Natural killer cell (primary cell): ENCODE measurements around the gene PTN. TPM values are rescaled to one million over a fixed set of nuclear protein-coding genes. Genes with fewer than 3 reads are reported as not detected.

Source experiments
- ATAC-seq, 3 donors: fragments of 150-1000 bp in 2 of 3; fragments of 200-7000 bp in 1 of 3; cut with Tn5 transposase; 1 replicate in 1 of 3; 2 replicates in 2 of 3; pipeline ENCODE4 v1.10.0; 2021; ENCODE audit warnings: mild to moderate bottlenecking in 2 of 3, moderate library complexity in 2 of 3
- DNase-seq, 2 donors: peaks; one replicate each; pipeline versions ENCODE4 v3.0.0 to v3.0.0-alpha.2; 2013 to 2021; ENCODE audit warnings: mixed read lengths in 1 of 2
- H3K27ac ChIP-seq: one replicate; pipeline ENCODE4 v1.5.1; 2013; ENCODE audit warnings: mild to moderate bottlenecking, low read length
- H3K27me3 ChIP-seq: one replicate; pipeline ENCODE4 v1.6.1; 2013; ENCODE audit warnings: low read length; ENCODE audit not compliant: control insufficient read depth, insufficient read depth
- H3K36me3 ChIP-seq: one replicate; pipeline ENCODE4 v1.6.1; 2013; ENCODE audit warnings: low read length; ENCODE audit not compliant: control insufficient read depth, insufficient read depth
- H3K4me1 ChIP-seq: one replicate; pipeline ENCODE4 v1.6.1; 2013; ENCODE audit warnings: low read length; ENCODE audit not compliant: control insufficient read depth, insufficient read depth
- H3K4me3 ChIP-seq: one replicate; pipeline ENCODE4 v1.5.1; 2013; ENCODE audit warnings: low read length
- H3K9me3 ChIP-seq: one replicate; pipeline ENCODE4 v1.6.1; 2013; ENCODE audit warnings: low read length; ENCODE audit not compliant: control insufficient read depth, insufficient read depth
- H3K27ac Mint-ChIP-seq, 2 donors: one replicate each; pipeline ENCODE4 v1.8.0; 2022; ENCODE audit warnings: mild to moderate bottlenecking in 2 of 2, mixed read lengths in 2 of 2, moderate library complexity in 1 of 2
- H3K27me3 Mint-ChIP-seq, 2 donors: one replicate each; pipeline ENCODE4 v1.8.0; 2022; ENCODE audit warnings: low read depth in 2 of 2, mixed read lengths in 2 of 2
- H3K36me3 Mint-ChIP-seq: one replicate; pipeline ENCODE4 v1.8.0; 2022; ENCODE audit warnings: mixed read lengths
- H3K4me1 Mint-ChIP-seq, 2 donors: one replicate each; pipeline ENCODE4 v1.8.0; 2022; ENCODE audit warnings: mixed read lengths in 2 of 2
- H3K4me3 Mint-ChIP-seq: one replicate; pipeline ENCODE4 v1.8.0; 2022; ENCODE audit warnings: mild to moderate bottlenecking, moderate library complexity, mixed read lengths
- H3K9me3 Mint-ChIP-seq, 2 donors: one replicate each; pipeline ENCODE4 v1.8.0; 2022; ENCODE audit warnings: mixed read lengths in 2 of 2
- WGBS: methylation state at CpG from one replicate; pipeline ENCODE4 v1.1.7; 2013; ENCODE audit warnings: missing lambda C conversion rate; ENCODE audit not compliant: insufficient coverage; 5-methylcytosine and 5-hydroxymethylcytosine counted together
- intact Hi-C: fragments of 100-400 bp; cut with micrococcal nuclease; formaldehyde crosslinking; loops from one replicate; pipeline ENCODE4 v1.14.2; 2022
- total RNA-seq, 4 donors: library from RNA; stranded (reverse); fragments of 120-200 nt in 1 of 4; gene quantifications; one replicate each; pipeline versions ENCODE4 v1.2.3 to v1.2.4, GENCODE V29; 2013 to 2022
- TF ChIP-seq, protein P1 (sequence below): fragments of 200-600 bp; IDR thresholded peaks from one replicate; pipeline ENCODE4 v1.8.0; 2022; ENCODE audit warnings: antibody characterized with exemption

The PTN gene
- total RNA-seq, 3 donors from 2014 or later (not counting 1 experiment from before 2014, with no cell fraction given): not detected

DNA sequence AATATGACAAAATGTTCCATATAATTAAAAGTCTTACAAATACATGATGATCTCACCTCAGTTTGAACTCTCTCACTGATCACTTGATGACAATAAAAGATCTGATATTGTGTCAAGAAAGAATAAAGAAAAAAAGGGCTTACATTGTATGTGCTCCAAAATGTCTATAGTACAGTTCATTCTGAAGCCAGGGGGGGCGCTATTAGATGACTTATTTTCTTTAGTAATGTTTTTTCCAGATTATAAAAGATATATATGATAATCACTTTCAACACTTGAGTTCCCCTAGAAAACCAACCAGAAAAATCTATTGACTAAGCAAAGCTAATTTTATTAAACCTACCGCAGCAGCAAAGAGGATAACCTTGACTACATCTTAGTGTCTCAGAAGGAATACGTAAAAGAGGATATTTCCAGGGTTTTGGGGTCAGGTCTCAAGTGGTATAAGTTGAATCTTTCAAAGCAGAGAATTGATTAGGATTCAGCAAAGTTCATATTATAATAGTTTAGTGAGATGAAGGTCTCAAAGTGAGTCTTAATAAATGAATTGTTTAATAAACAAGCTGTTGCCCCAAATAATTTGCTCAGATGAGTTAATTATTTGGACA lies 55.8 kb downstream of the PTN start:
- Histone ChIP-seq H3K4me1 (no peaks in the 10 kb centered on the region), H3K27ac (no peak overlapping the region), H3K9me3 (peaks cover 2% of the 10 kb centered on the region), H3K4me3 (no peak overlapping the region), H3K36me3 (no peaks in the 10 kb centered on the region), H3K27me3 (no peaks in the 10 kb centered on the region)
- Mint-ChIP-seq H3K9me3 (peaks cover 3 to 12% of the 10 kb centered on the region in 2 donors), H3K4me3 (no peak overlapping the region), H3K36me3 (peaks cover 8% of the 10 kb centered on the region), H3K4me1 (no peaks in the 10 kb centered on the region), H3K27me3 (no peaks in the 10 kb centered on the region), H3K27ac (no peak overlapping the region)
- TF ChIP-seq, protein P1, sequence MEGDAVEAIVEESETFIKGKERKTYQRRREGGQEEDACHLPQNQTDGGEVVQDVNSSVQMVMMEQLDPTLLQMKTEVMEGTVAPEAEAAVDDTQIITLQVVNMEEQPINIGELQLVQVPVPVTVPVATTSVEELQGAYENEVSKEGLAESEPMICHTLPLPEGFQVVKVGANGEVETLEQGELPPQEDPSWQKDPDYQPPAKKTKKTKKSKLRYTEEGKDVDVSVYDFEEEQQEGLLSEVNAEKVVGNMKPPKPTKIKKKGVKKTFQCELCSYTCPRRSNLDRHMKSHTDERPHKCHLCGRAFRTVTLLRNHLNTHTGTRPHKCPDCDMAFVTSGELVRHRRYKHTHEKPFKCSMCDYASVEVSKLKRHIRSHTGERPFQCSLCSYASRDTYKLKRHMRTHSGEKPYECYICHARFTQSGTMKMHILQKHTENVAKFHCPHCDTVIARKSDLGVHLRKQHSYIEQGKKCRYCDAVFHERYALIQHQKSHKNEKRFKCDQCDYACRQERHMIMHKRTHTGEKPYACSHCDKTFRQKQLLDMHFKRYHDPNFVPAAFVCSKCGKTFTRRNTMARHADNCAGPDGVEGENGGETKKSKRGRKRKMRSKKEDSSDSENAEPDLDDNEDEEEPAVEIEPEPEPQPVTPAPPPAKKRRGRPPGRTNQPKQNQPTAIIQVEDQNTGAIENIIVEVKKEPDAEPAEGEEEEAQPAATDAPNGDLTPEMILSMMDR: no peak
- 80% methylated on average over 2 of the region's 3 CpGs for WGBS
- no peak for DNase-seq
- intact Hi-C loops: no loop called here
- ATAC-seq: no peak

DNA sequence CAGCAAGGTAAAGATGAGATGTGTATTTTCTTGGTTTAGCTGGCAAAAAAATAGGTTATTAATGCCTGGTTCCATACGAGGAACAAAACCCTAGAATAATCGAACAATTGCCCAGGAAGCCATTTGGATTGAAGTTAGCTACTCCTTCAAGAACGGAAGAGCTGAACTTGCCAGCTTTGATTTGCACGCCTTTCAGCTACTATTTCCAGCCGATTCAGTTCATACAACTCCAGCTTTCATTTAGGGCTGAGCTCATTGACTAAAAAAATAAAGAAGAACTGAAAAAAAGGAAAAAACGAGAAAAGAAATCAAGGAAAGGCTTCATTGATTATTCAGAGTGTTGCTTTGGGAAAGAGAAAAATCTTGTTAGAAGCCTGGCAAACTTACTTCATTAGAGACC lies 60.4 kb downstream of the PTN start:
- Histone ChIP-seq H3K36me3 (no peaks in the 10 kb centered on the region), H3K4me3 (no peak overlapping the region), H3K4me1 (no peaks in the 10 kb centered on the region), H3K27ac (no peak overlapping the region), H3K9me3 (no peaks in the 10 kb centered on the region), H3K27me3 (no peaks in the 10 kb centered on the region)
- no peaks in the 10 kb centered on the region for H3K36me3 Mint-ChIP-seq
- intact Hi-C loops: no loop called here
- ATAC-seq (no peak), DNase-seq (no peak)
- peaks cover 3 to 8% of the 10 kb centered on the region in 2 donors for H3K9me3 Mint-ChIP-seq
- WGBS: 90% methylated on average over 6 of the region's 6 CpGs
- no peaks in the 10 kb centered on the region for H3K4me1 Mint-ChIP-seq
- H3K27me3 Mint-ChIP-seq: no peaks in the 10 kb centered on the region
- no peak overlapping the region for H3K27ac Mint-ChIP-seq
- no peak overlapping the region for H3K4me3 Mint-ChIP-seq
- TF ChIP-seq, protein P1: no peak

DNA sequence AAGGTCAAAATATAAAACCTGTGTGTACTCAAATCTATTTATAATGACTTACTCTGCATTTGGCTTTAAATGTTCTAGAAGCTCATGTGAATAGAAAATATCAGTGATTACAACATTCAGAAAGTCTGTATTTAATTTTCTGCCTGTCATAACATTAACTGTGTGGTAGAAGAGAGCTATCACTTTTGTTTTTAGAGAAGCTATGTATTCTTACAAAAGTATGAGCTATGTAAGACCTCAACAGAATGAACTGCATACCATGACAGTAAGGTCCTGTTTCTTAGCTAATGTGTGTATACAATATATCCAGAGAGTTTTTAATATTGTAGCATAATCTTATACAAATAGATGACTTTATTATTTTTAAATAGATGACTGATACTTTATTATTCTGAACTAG lies 61.5 kb downstream of the PTN start:
- H3K27me3 ChIP-seq: no peaks in the 10 kb centered on the region
- H3K4me3 ChIP-seq: no peak overlapping the region
- Mint-ChIP-seq H3K4me1 (no peaks in the 10 kb centered on the region), H3K27ac (no peak overlapping the region), H3K9me3 (peaks cover 3 to 11% of the 10 kb centered on the region in 2 donors), H3K4me3 (no peak overlapping the region), H3K36me3 (no peaks in the 10 kb centered on the region), H3K27me3 (no peaks in the 10 kb centered on the region)
- no peaks in the 10 kb centered on the region for H3K36me3 ChIP-seq
- no peaks in the 10 kb centered on the region for H3K4me1 ChIP-seq
- TF ChIP-seq, protein P1: no peak
- no peaks in the 10 kb centered on the region for H3K9me3 ChIP-seq
- intact Hi-C loops: no loop called here
- no peak for ATAC-seq
- no peak for DNase-seq
- no peak overlapping the region for H3K27ac ChIP-seq

DNA sequence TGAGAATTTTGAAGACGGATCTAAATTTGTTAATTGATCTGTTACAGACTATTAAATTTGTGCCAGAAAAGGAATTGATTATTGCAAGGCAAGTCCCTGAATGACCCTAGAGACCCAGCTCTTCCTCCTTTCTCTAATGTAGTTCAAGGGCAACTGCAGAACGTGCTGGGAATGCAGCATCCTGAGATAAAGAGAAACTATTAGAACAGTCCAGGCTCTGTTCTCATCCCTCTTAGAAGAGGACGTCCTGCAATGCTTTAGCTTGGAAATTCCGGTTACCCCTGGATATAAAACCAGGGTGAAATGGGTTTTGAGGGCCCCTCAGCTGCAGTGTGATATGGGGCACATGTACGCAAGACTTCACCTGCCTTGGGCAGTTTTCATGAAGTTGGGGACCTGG lies 67.3 kb downstream of the PTN start:
- H3K27ac Mint-ChIP-seq: no peak overlapping the region
- no peak overlapping the region for H3K27ac ChIP-seq
- no peaks in the 10 kb centered on the region for H3K4me1 Mint-ChIP-seq
- H3K36me3 Mint-ChIP-seq: no peaks in the 10 kb centered on the region
- no peak for ATAC-seq
- no peak overlapping the region for H3K4me3 ChIP-seq
- intact Hi-C loops: no loop called here
- no peaks in the 10 kb centered on the region for H3K27me3 Mint-ChIP-seq
- H3K36me3 ChIP-seq: no peaks in the 10 kb centered on the region
- WGBS: 83% methylated on average over 5 of the region's 5 CpGs
- DNase-seq: no peak
- H3K9me3 ChIP-seq: no peaks in the 10 kb centered on the region
- TF ChIP-seq, protein P1: no peak
- peaks cover 12 to 19% of the 10 kb centered on the region in 2 donors for H3K9me3 Mint-ChIP-seq
- no peaks in the 10 kb centered on the region for H3K27me3 ChIP-seq
- no peak overlapping the region for H3K4me3 Mint-ChIP-seq
- no peaks in the 10 kb centered on the region for H3K4me1 ChIP-seq
